ENCODE data around the gene MCF2L2.

Gene MCF2L2

GRCh38 chr3:183291497-183292031 is 136.9 kb downstream of the MCF2L2 start:
- ChIA-PET POLR2A (no interaction called here), CTCF (no interaction called here)
- Histone ChIP-seq H3K27ac (ENCODE audit: extremely low read depth, low read depth, low read length) (no peak overlapping the region), H3K4me3 (ENCODE audit: low read depth, low read length) (no peak overlapping the region), H3K36me3 (ENCODE audit: control insufficient read depth in 2 of 2, insufficient read depth in 1 of 2, low read length in 2 of 2) (peaks cover 0 to 6% of the 10 kb centered on the region in 2 experiments; a peak in 1 of 3 replicates), H3K9me3 (ENCODE audit: control insufficient read depth, insufficient read depth, low read depth, low read length) (no peaks in the 10 kb centered on the region), H3K4me1 (ENCODE audit: control insufficient read depth, insufficient read depth, low read length) (no peaks in the 10 kb centered on the region)
- TF ChIP-seq, protein P1, sequence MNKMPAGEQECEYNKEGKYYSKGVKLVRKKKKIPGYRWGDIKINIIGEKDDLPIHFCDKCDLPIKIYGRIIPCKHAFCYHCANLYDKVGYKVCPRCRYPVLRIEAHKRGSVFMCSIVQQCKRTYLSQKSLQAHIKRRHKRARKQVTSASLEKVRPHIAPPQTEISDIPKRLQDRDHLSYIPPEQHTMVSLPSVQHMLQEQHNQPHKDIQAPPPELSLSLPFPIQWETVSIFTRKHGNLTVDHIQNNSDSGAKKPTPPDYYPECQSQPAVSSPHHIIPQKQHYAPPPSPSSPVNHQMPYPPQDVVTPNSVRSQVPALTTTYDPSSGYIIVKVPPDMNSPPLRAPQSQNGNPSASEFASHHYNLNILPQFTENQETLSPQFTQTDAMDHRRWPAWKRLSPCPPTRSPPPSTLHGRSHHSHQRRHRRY (tag by site-specific recombination; IDR thresholded peaks at IDR 0.05): no peak
- TF ChIP-seq ZNF214 (tag by site-specific recombination; IDR thresholded peaks at IDR 0.05; ENCODE audit: borderline replicate concordance) (no peak), PATZ1 (tag by site-specific recombination; IDR thresholded peaks at IDR 0.05) (no peak), ZFP3 (tag by site-specific recombination; IDR thresholded peaks at IDR 0.05; ENCODE audit: low read depth) (no peak), ZNF140 (tag by site-specific recombination; IDR thresholded peaks at IDR 0.05) (no peak), PBX3 (CRISPR knock-in tag; IDR thresholded peaks at IDR 0.05) (no peak), ZNF26 (tag by site-specific recombination; IDR thresholded peaks at IDR 0.05) (no peak), SETDB1 (IDR thresholded peaks at IDR 0.05; ENCODE audit: insufficient read length, low read length) (no peak), SP3 (tag by site-specific recombination; IDR thresholded peaks at IDR 0.05) (no peak), ZNF600 (tag by site-specific recombination; IDR thresholded peaks at IDR 0.05) (no peak)
- TF ChIP-seq, protein P2, sequence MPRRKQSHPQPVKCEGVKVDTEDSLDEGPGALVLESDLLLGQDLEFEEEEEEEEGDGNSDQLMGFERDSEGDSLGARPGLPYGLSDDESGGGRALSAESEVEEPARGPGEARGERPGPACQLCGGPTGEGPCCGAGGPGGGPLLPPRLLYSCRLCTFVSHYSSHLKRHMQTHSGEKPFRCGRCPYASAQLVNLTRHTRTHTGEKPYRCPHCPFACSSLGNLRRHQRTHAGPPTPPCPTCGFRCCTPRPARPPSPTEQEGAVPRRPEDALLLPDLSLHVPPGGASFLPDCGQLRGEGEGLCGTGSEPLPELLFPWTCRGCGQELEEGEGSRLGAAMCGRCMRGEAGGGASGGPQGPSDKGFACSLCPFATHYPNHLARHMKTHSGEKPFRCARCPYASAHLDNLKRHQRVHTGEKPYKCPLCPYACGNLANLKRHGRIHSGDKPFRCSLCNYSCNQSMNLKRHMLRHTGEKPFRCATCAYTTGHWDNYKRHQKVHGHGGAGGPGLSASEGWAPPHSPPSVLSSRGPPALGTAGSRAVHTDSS (tag by site-specific recombination; IDR thresholded peaks at IDR 0.05): no peak
- TF ChIP-seq, protein P3, sequence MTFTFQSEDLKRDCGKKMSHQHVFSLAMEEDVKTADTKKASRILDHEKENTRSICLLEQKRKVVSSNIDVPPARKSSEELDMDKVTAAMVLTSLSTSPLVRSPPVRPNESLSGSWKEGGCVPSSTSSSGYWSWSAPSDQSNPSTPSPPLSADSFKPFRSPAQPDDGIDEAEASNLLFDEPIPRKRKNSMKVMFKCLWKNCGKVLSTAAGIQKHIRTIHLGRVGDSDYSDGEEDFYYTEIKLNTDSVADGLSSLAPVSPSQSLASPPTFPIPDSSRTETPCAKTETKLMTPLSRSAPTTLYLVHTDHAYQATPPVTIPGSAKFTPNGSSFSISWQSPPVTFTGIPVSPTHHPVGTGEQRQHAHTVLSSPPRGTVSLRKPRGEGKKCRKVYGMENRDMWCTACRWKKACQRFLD (tag by site-specific recombination; IDR thresholded peaks at IDR 0.05): no peak

- peaks cover 5% of the 10 kb centered on the region; the same call in 1 of the 2 replicates for H3K4me1 ChIP-seq (ENCODE audit: control insufficient read depth, insufficient read depth, low read length)
- POLR2A ChIA-PET: no interaction called here
- H3K36me3 ChIP-seq (ENCODE audit: control insufficient read depth in 2 of 2, insufficient read depth in 1 of 2, low read length in 2 of 2): no peaks in the 10 kb centered on the region
- CTCF ChIA-PET: no interaction called here
- H3K27ac ChIP-seq (ENCODE audit: extremely low read depth, low read depth, low read length): no peak overlapping the region
- H3K9me3 ChIP-seq (ENCODE audit: control insufficient read depth, insufficient read depth, low read depth, low read length): no peaks in the 10 kb centered on the region
- H3K4me3 ChIP-seq (ENCODE audit: low read depth, low read length): no peak overlapping the region
- TF ChIP-seq HOXD13 (CRISPR knock-in tag; IDR thresholded peaks at IDR 0.05; ENCODE audit: borderline replicate concordance) (no peak), PBX3 (CRISPR knock-in tag; IDR thresholded peaks at IDR 0.05) (no peak), KLF1 (tag by site-specific recombination; IDR thresholded peaks at IDR 0.05) (no peak), ZNF707 (tag by site-specific recombination; IDR thresholded peaks at IDR 0.05) (no peak), ZFP37 (tag by site-specific recombination; IDR thresholded peaks at IDR 0.05) (no peak), GLI2 (tag by site-specific recombination; IDR thresholded peaks at IDR 0.05; ENCODE audit: borderline replicate concordance, low read depth) (no peak), HIC1 (tag by site-specific recombination; IDR thresholded peaks at IDR 0.05) (no peak), ZNF398 (tag by site-specific recombination; IDR thresholded peaks at IDR 0.05) (no peak), ZNF302 (tag by site-specific recombination; IDR thresholded peaks at IDR 0.05; ENCODE audit: low read depth) (no peak)
These were observed 138.2 kb downstream of the MCF2L2 start for GRCh38 chr3:183290216-183290615.
